Renal cortical epithelial cell (primary cell): ENCODE results near the gene HDAC1. TPM values are rescaled to one million over a fixed set of nuclear protein-coding genes. Genes with fewer than 3 reads are reported as not detected.
"Not testable (repeated sequence)": the region's sequence is repeated elsewhere in the genome, so short reads cannot be mapped to it uniquely, and the experiment has no call there.

ENCODE experiments used
- DNase-seq: peaks from one replicate; pipeline ENCODE4 v3.0.0-alpha.2; 2011; ENCODE audit warnings: low read depth
- total RNA-seq: library from RNA; depleted of rRNA; stranded (reverse); fragments of >200 nt; gene quantifications from 2 replicates; pipeline ENCODE4 v1.2.3, GENCODE V29; 2014

Gene HDAC1
- total RNA-seq, 1 donor from 2014 or later = 113 TPM

DNA sequence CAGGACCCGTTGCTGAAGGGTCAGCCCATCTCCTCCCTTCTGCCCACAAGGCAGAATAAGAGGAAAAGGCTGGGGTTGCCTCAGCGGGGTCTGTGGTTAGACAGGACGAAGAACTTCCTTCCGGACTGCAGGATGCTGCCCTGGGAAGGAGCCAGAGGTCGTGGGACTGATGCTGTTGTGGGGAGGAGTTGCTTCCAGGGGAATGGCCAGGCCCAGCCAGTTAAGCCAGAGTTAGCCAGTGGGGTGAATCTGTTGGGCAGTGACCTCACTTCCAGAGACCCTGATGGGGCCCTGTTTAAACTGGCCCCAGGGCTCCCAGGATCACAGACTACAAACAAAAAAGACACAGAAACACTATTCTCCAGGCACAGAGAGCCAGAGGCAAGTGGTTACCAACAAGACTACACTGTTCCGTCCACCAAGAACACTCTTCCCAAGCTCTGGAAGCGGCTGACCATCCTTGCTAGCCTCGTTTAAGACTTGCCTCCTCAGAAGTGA, 57.4 kb downstream of the HDAC1 start:
- no peak for DNase-seq

- peak; percentile 22 for DNase-seq
Observed at GRCh38 chr1:32350785-32351398, 59.0 kb downstream of the HDAC1 start.

DNA sequence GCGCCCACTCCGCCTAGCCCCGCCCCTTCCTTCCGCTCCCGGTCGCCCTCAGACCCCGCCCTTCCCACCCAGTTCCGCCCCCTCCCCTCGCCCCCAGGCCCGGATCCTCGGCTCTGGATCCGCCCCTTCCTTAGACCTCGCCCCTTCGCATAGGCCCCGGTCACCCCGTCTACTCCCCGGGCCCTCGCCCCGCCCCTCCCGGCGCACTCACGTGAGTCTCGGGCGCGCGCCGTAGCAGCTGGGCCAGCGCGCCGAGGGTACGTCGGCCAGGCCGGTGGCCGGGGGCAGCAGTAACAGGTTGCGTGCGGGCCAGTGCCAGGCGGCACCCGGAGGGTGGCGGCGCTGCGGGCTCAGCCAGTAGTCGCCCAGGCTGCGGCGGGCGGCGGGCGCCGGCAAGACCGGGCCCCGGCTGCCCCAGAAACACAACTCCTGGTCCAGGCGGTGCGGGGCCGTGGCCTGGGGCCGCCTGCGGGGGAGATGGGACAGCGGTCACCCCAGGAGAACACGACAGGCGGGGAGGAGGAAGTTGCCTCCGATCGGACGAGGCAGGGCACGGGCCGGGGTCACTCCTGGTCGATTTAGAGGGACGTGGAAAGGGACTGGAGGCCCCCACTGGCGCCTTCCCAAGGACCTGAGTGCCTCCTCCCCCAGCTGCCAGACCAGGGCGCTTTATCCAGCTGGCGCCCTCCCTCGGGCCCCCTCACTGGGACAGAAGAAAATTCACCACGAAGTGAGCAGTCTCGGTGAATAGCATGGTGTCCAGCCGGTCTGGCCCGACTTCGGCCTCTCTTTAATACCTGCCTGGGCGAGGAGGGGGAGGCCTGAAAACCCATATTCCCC, 59.7 kb downstream of the HDAC1 start:
- peak; percentile 69 for DNase-seq

GRCh38 chr1:32352239-32352745, 60.4 kb downstream of the HDAC1 start:
- DNase-seq = no peak

GRCh38 chr1:32352831-32353383, 61.0 kb downstream of the HDAC1 start:
- DNase-seq = no peak

GRCh38 chr1:32353431-32353830, 61.5 kb downstream of the HDAC1 start:
- no peak for DNase-seq

- DNase-seq = no peak
Observed at GRCh38 chr1:32353886-32354570, 62.1 kb downstream of the HDAC1 start.

- not testable (repeated sequence) for DNase-seq
Observed at GRCh38 chr1:32355778-32356177, 63.9 kb downstream of the HDAC1 start.

- DNase-seq = no peak
Observed at GRCh38 chr1:32356478-32356877, 64.6 kb downstream of the HDAC1 start.

DNA sequence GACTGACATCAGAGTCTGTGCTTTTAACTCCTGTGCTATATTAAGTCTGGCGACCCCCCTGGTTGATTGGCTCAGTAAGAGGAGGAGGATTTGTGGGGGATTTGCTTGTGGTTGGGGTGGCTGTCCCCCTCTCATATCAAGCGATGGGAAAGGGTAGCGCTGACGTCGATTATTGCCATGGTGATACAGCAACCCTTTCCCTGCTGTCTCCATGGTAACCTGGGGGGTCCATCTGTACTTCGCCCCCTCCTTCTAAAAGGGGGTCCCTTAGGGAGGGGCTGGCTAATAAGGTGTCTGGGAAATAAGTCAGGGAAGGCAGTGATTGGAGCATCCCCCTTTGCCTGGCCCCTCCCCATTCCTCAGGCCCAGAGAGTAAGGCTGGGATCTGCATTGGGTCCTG, 65.7 kb downstream of the HDAC1 start:
- no peak for DNase-seq

GRCh38 chr1:32358435-32358834, 66.6 kb downstream of the HDAC1 start:
- DNase-seq = no peak

DNA sequence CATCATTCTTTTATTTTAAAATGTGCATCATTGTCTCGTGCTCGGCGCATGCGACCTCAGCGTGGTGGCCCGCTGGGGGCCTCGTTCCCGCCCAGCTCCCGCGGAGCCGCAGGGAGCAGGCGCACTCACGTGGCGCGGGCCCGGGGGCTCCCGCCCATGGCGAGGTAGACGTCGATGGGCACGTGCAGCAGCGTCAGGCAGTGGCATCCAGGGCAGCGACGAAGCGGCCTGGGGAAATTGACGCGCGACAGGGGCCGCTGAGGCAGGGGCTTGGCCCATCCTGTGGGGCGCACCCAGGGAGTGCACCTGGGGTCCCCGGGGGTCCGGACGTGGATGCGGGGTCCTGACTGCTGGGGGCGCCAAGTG, 69.4 kb downstream of the HDAC1 start:
- DNase-seq = no peak

DNA sequence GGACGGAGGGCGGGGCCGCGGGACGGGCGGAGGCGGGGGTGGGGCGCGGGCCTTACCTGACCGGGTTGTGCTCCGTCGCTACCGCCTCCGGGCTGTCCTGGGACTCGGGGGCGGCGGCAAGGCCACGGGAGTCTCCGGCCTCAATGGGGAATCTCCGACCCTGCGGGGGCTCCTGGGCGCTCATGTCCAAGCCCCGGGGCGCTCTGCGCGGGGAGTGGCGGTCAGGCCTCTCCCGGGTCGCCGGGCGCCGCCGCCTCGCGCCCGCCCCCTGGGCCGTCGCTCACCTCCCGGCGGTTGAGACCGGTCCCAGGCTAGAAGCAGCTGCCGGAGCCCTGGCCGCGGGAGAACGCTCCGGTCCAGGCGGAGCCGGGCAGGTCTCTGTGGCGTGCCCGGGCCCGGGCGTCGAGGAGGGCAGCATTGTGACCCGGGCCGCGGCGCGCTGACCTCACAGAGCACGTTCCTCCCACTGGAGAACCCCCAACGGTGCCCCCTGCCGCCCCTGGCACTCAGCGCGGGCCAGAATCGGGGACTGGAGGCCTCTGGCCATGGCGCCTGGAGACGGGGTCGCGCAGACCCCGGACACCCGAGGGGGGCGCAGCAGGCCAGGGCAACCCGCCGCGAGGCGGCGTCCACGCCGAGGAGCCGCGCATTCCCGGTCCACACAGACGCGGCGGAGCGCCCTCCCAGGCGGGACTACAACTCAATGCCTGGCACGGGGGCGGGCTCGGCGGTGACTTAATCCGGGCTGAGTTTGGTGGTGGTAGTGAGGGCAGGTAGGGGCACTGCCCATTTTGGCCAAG, 70.0 kb downstream of the HDAC1 start:
- no peak for DNase-seq

- DNase-seq = no peak
Observed at GRCh38 chr1:32362474-32363313, 70.8 kb downstream of the HDAC1 start, which contains the start of the genes FAM229A and TSSK3. Gene FAM229A, minus strand, starts transcription at chr1:32362485. Its CDS starts 394 bp downstream, at chr1:32362091. Gene TSSK3, plus strand, starts transcription at chr1:32362539. Its CDS starts 163 bp downstream, at chr1:32362702.

DNA sequence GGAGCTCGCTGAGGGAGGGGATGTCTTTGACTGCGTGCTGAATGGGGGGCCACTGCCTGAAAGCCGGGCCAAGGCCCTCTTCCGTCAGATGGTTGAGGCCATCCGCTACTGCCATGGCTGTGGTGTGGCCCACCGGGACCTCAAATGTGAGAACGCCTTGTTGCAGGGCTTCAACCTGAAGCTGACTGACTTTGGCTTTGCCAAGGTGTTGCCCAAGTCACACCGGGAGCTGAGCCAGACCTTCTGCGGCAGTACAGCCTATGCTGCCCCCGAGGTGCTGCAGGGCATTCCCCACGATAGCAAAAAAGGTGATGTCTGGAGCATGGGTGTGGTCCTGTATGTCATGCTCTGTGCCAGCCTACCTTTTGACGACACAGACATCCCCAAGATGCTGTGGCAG, 71.8 kb downstream of the HDAC1 start:
- DNase-seq = no peak

DNA sequence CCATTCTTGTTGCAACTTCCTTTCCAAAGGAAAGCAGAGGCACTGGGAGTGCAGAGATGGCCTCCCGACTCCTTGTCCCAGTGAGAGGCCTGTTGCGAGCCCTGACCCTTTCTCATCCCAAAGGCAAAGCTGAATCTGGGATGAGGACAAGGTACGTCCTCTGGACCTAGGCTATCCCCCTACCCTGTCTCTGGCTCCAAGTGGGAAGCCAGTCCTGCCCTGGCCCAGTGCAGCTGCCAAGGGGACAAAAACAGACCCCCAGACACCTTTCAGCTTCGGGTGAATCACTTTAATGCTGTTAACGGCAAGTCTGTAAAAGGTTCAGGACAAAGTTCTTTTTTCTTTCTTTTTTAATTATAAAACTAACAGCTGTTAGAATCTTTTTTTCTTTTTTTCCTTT, 73.0 kb downstream of the HDAC1 start:
- no peak for DNase-seq

DNA sequence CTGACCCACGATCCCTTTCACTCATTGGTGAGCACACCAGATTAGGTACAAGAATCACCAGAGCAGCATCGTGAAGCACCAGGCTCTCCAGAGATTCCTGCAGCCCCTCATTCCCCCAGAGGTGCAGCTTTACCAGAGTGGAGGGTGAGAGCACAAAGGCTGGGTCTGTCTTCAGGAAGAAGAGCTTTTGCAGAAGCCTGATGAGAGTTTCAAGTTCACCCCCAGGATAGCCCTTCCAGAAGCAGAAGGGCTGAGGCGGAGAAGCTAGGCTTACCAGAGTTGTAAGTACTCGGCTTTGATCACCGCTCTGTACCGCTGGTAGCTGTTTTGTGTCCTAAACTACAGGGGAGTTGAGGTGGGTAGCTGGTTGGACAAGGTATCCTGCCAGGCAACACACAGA, 73.6 kb downstream of the HDAC1 start:
- DNase-seq = no peak

DNA sequence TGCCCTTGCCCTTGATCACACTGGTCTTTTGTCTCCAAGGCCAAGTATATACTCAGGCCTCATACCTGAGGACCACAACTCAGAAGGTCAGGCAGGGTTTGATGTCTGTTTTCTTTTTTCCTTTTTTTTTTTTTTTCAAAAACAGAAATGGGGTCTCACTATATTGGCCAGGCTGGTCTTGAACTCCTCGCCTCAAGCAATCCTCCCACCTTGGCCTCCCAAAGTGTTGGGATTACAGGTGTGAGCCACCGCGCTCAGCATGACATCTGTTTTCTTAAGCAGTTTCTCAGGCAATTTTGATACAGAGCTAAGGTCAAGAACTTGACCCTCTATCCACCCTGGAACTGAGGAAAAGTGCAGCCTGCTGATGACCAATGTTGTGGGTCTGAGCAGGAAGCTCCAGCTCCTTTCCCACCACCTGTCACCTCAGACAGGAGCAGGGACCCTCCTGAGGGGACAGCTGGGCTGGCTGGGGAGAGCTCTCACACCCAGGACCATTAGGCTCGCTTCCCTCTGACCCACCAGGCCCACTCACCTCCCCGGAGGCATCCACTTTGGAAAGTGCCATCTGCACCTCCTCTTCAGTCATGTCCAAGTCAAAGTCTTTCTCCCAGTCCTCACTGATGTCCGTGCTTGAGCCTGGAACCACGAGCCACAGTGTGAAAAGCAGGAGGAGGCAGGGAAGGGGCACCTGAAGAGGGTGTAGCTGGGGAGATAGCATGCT, 76.2 kb downstream of the HDAC1 start:
- no peak for DNase-seq

DNA sequence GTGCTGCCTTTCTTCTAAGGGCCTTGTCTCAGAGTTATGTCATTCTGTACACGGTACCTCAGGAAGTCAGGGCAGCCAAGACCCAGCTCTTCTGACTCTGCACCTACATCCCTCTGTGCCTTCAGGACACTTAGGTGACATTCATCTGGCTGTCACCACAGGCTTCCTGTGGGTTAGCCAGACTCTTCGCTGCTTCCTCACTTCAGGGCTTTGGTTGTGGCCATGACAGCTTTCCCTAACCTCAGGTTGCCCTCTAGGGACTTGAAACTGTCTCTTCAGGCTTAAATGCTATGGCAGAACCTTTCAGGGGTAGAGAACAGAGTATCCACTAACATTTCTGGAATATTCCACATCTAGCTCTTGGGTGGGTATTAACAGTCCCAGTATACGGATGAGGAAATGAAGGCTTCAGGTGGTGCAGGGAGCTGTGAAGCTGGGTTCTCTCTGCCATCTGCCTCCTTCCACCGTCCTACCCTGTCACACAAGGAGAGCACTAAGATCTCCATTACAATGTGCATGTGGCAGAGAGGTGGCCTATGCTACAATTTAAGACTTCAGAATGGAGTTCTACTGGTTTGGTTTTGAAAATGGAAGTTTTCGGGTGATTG, 80.4 kb downstream of the HDAC1 start:
- no peak for DNase-seq
